Measurements from ENCODE around the gene IDI2. TPM values are rescaled to one million over a fixed set of nuclear protein-coding genes. Genes with fewer than 3 reads are reported as not detected.

Gene IDI2
- total and polyA plus RNA-seq, 4 donors: 0.05 to 0.18 (median 0.08) TPM; not detected in 1

- ATAC-seq (ENCODE audit: insufficient read depth, low FRiP score) (no peak), DNase-seq (no peak)
- Histone ChIP-seq H3K27me3 (ENCODE audit: control insufficient read depth in 3 of 3, insufficient read depth in 3 of 3, low read length in 2 of 3) (no peaks in the 10 kb centered on the region), H3K27ac (ENCODE audit: low read depth in 1 of 2, low read length in 1 of 2) (no peak overlapping the region), H3K4me1 (ENCODE audit: control insufficient read depth in 5 of 5, insufficient read depth in 5 of 5, low read length in 5 of 5) (peaks cover 5 to 9% (median 7%) of the 10 kb centered on the region in 5 donors), H3K9me3 (ENCODE audit: control insufficient read depth in 4 of 4, insufficient read depth in 3 of 4, low read length in 3 of 4) (no peaks in the 10 kb centered on the region), H3K4me3 (no peak overlapping the region), H3K36me3 (ENCODE audit: control insufficient read depth in 4 of 4, insufficient read depth in 4 of 4, low read length in 4 of 4) (peaks cover 14 to 28% (median 22%) of the 10 kb centered on the region in 4 donors), H3K9ac (ENCODE audit: insufficient read depth in 1 of 2, low read length in 2 of 2) (no peak overlapping the region)
- no peak for TF ChIP-seq CTCF (IDR thresholded peaks at IDR 0.05; ENCODE audit: control extremely low read depth, extremely low read depth)
- 94 to 96% methylated on average over 6 of the region's 6 CpGs for WGBS, 2 donors
These were observed 33.2 kb downstream of the IDI2 start for GRCh38 chr10:992467-992866.

GRCh38 chr10:990808-991207 is 34.9 kb downstream of the IDI2 start:
- Histone ChIP-seq H3K27me3 (ENCODE audit: control insufficient read depth in 3 of 3, insufficient read depth in 3 of 3, low read length in 2 of 3) (no peaks in the 10 kb centered on the region), H3K36me3 (ENCODE audit: control insufficient read depth in 4 of 4, insufficient read depth in 4 of 4, low read length in 4 of 4) (peaks cover 8 to 20% (median 12%) of the 10 kb centered on the region in 4 donors), H3K9me3 (ENCODE audit: control insufficient read depth in 4 of 4, insufficient read depth in 3 of 4, low read length in 3 of 4) (no peaks in the 10 kb centered on the region), H3K27ac (ENCODE audit: low read depth in 1 of 2, low read length in 1 of 2) (no peak overlapping the region), H3K9ac (ENCODE audit: insufficient read depth in 1 of 2, low read length in 2 of 2) (no peak overlapping the region), H3K4me1 (ENCODE audit: control insufficient read depth in 5 of 5, insufficient read depth in 5 of 5, low read length in 5 of 5) (peaks cover 7 to 15% (median 13%) of the 10 kb centered on the region in 5 donors), H3K4me3 (no peak overlapping the region)
- no peak for DNase-seq
- no peak for TF ChIP-seq CTCF (IDR thresholded peaks at IDR 0.05; ENCODE audit: control extremely low read depth, extremely low read depth)
- ATAC-seq (ENCODE audit: insufficient read depth, low FRiP score): no peak
- WGBS, 2 donors: 92 to 97% methylated on average over 6 of the region's 6 CpGs

GRCh38 chr10:988667-989545 is 36.8 kb downstream of the IDI2 start:
- Histone ChIP-seq H3K27ac (ENCODE audit: low read depth in 1 of 2, low read length in 1 of 2) (peak overlapping the region; percentile 84 to 90), H3K9me3 (ENCODE audit: control insufficient read depth in 4 of 4, insufficient read depth in 3 of 4, low read length in 3 of 4) (no peaks in the 10 kb centered on the region), H3K27me3 (ENCODE audit: control insufficient read depth in 3 of 3, insufficient read depth in 3 of 3, low read length in 2 of 3) (no peaks in the 10 kb centered on the region), H3K36me3 (ENCODE audit: control insufficient read depth in 4 of 4, insufficient read depth in 4 of 4, low read length in 4 of 4) (peaks cover 0 to 10% (median 6%) of the 10 kb centered on the region in 4 donors), H3K9ac (ENCODE audit: insufficient read depth in 1 of 2, low read length in 2 of 2) (peak overlapping the region; percentile 90 to 95), H3K4me3 (peak overlapping the region; percentile 98), H3K4me1 (ENCODE audit: control insufficient read depth in 5 of 5, insufficient read depth in 5 of 5, low read length in 5 of 5) (peaks cover 8 to 15% (median 13%) of the 10 kb centered on the region in 5 donors)
- 29 to 30% methylated on average over 42 of the region's 42 CpGs for WGBS, 2 donors
- no peak for TF ChIP-seq CTCF (IDR thresholded peaks at IDR 0.05; ENCODE audit: control extremely low read depth, extremely low read depth)
- ATAC-seq (ENCODE audit: insufficient read depth, low FRiP score): no peak
- DNase-seq: peak in 1 of 3 donors; percentile 24

Data from lung (tissue), 12 donors.